GM18861 (cell line): Measurements from ENCODE around the gene MALT1.
"Not testable (repeated sequence)": the region's sequence is repeated elsewhere in the genome, so short reads cannot be mapped to it uniquely, and the experiment has no call there.

Experiments used
- ATAC-seq: cut with Tn5 transposase; IDR thresholded peaks from one replicate; pipeline ENCODE4 v1.9.1; 2021; ENCODE audit not compliant: unreplicated experiment

MALT1 gene

GRCh38 chr18:58671111-58671631, at the start of gene MALT1:
Gene MALT1, plus strand, starts transcription at chr18:58671465. Its CDS starts 179 bp downstream, at chr18:58671644.
- peak; percentile 70 for ATAC-seq

- ATAC-seq: no peak
These were observed 47.3 kb upstream of the MALT1 start for GRCh38 chr18:58624011-58624410.

- ATAC-seq: no peak
These were observed 45.4 kb upstream of the MALT1 start for GRCh38 chr18:58625839-58626238.

- no peak for ATAC-seq
These were observed 41.2 kb upstream of the MALT1 start for GRCh38 chr18:58630071-58630470.

GRCh38 chr18:58631301-58631700, 40.0 kb upstream of the MALT1 start:
- ATAC-seq: no peak

GRCh38 chr18:58632552-58632951, 38.7 kb upstream of the MALT1 start:
- ATAC-seq: no peak

GRCh38 chr18:58633874-58634273, 37.4 kb upstream of the MALT1 start:
- no peak for ATAC-seq

- ATAC-seq: no peak
These were observed 35.4 kb upstream of the MALT1 start for GRCh38 chr18:58635891-58636290.

GRCh38 chr18:58637197-58637596, 34.1 kb upstream of the MALT1 start:
- ATAC-seq: no peak

- no peak for ATAC-seq
These were observed 33.3 kb upstream of the MALT1 start for GRCh38 chr18:58637946-58638345.

- ATAC-seq: no peak
These were observed 32.8 kb upstream of the MALT1 start for GRCh38 chr18:58638441-58638840.

- ATAC-seq: no peak
These were observed 32.0 kb upstream of the MALT1 start for GRCh38 chr18:58639237-58639636.

GRCh38 chr18:58639751-58640427, 31.4 kb upstream of the MALT1 start:
- peak; percentile 40 for ATAC-seq

- ATAC-seq: no peak
These were observed 30.8 kb upstream of the MALT1 start for GRCh38 chr18:58640428-58640805.

- ATAC-seq: no peak
These were observed 30.2 kb upstream of the MALT1 start for GRCh38 chr18:58640891-58641610.

- not testable (repeated sequence) for ATAC-seq
These were observed 27.7 kb upstream of the MALT1 start for GRCh38 chr18:58643557-58643956.

- ATAC-seq: no peak
These were observed 25.9 kb upstream of the MALT1 start for GRCh38 chr18:58645398-58645797.

- ATAC-seq: no peak
These were observed 24.9 kb upstream of the MALT1 start for GRCh38 chr18:58646334-58646862.

GRCh38 chr18:58649966-58650816, 21.1 kb upstream of the MALT1 start:
- peak; percentile 91 for ATAC-seq

- not testable (repeated sequence) for ATAC-seq
These were observed 20.4 kb upstream of the MALT1 start for GRCh38 chr18:58650830-58651229.

- ATAC-seq: not testable (repeated sequence)
These were observed 18.0 kb upstream of the MALT1 start for GRCh38 chr18:58653144-58653722.
